ENCODE results near the gene FAM222A. TPM values are rescaled to one million over a fixed set of nuclear protein-coding genes. Genes with fewer than 3 reads are reported as not detected.

The FAM222A gene
- total RNA-seq, 1 donor from 2014 or later: 2.4 TPM

DNA sequence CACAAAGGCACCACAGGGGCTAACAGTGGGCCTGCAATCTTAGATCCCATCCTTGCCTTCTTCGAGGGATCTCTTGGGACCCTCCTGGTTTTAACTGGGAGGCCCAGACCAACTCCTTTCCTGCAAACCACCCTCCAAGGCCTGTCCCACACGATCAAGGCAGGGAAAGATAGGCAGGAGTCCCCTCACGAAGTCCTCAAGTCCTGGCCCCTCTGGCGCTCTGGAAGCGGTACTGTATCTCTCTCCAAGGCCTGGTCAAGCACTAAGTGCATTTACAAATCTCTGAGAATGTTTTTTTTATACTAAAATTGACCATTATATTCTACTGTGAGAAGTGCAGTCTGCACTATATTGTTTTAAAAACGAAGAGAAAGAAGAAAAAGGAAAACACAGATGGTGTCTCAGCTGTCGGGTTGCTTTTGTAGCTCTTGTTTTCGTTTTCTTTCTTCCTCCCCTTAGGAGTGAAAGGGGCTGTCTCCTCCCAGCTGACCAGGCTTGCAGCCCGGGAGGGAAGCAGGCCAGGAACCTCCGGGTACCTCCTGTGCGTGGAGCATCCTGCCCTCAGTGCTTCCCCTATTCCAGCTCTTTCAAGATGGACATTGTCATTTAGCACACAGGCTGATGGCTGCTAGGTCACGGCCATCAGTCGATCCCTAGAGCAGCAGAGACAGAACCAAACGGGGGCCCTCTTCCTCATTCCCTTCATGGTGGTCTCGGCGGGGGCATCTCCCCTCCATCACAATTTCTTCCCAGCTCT is 56.7 kb downstream of the FAM222A start:
- Histone ChIP-seq H3K36me3 (no peaks in the 10 kb centered on the region), H3K4me1 (peaks cover 12% of the 10 kb centered on the region), H3K27me3 (ENCODE audit: low read depth) (no peaks in the 10 kb centered on the region), H3K4me3 (no peak overlapping the region), H3K9me3 (no peaks in the 10 kb centered on the region), H3K27ac (no peak overlapping the region)
- ATAC-seq: no peak
- TF ChIP-seq CTCF (IDR thresholded peaks at IDR 0.05): no peak
- DNase-seq: peak; percentile 17
- intact Hi-C loops (cut with DNase I): loop anchor here (10.0 kb wide), 1 partner anchor 245 kb away; no protein-coding TSS in a partner anchor

GRCh38 chr12:109770861-109771670 is 57.4 kb downstream of the FAM222A start:
- DNase-seq: peak; percentile 23
- Histone ChIP-seq H3K4me1 (peaks cover 12% of the 10 kb centered on the region), H3K27ac (no peak overlapping the region), H3K27me3 (ENCODE audit: low read depth) (no peaks in the 10 kb centered on the region), H3K36me3 (no peaks in the 10 kb centered on the region), H3K9me3 (no peaks in the 10 kb centered on the region), H3K4me3 (no peak overlapping the region)
- intact Hi-C loops (cut with DNase I): loop anchor here (10.0 kb wide), 1 partner anchor 246 kb away; no protein-coding TSS in a partner anchor
- TF ChIP-seq CTCF (IDR thresholded peaks at IDR 0.05): no peak
- no peak for ATAC-seq

DNA sequence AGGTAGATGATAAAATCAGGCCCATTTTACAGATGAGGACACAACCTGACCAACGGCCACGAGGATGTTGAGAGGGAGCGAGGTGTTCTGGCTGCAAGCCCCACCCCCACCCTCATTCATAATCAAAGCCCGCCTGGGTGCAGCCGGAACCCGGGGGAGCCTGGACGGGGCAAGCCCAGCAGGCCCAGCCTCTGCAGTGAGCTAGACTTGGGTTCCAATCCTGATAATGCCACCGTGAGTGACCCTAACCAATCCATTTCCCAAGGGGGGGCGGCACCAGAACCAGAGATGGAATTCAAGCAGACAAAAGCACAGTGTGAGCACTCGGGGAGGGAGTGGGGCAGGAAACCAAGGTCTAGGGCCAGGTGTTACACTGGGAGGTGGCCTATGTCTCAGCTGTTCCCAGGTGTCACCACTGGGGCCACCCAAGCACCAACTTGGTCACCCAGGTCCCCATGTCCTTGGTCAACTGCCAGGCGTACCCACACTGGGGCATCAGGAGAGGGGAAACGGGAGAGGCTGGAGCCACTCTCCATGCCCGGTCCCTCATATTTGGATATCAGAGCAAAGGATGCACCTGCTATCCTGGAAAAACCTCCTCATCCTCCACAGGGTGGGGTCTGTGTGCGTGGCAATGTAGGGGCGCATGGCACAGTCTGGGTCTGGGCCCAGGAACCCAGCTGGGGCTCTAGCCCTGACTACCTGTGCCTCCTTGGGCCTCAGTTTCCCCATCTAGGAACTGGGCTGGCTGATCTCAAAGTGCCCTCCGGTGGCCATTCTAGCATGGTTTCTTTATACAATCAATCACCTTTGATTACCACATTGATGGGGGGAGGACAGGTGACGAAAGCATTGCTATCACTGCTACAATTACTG is 58.4 kb downstream of the FAM222A start:
- DNase-seq (peak; percentile 24), ATAC-seq (no peak)
- intact Hi-C loops (cut with DNase I): loop anchor here (10.0 kb wide), 1 partner anchor 247 kb away; no protein-coding TSS in a partner anchor
- H3K9me3 ChIP-seq: no peaks in the 10 kb centered on the region
- H3K27me3 ChIP-seq (ENCODE audit: low read depth): no peaks in the 10 kb centered on the region
- no peak for TF ChIP-seq CTCF (IDR thresholded peaks at IDR 0.05)
- no peaks in the 10 kb centered on the region for H3K36me3 ChIP-seq
- H3K4me3 ChIP-seq: no peak overlapping the region
- H3K4me1 ChIP-seq: peaks cover 12% of the 10 kb centered on the region
- no peak overlapping the region for H3K27ac ChIP-seq

GRCh38 chr12:109772622-109773321 is 59.1 kb downstream of the FAM222A start:
- intact Hi-C loops (cut with DNase I): loop anchor here (10.0 kb wide), 1 partner anchor 248 kb away; no protein-coding TSS in a partner anchor
- Histone ChIP-seq H3K4me3 (no peak overlapping the region), H3K4me1 (peaks cover 12% of the 10 kb centered on the region), H3K36me3 (no peaks in the 10 kb centered on the region), H3K27me3 (ENCODE audit: low read depth) (no peaks in the 10 kb centered on the region), H3K9me3 (no peaks in the 10 kb centered on the region), H3K27ac (no peak overlapping the region)
- DNase-seq: peak; percentile 9
- ATAC-seq: no peak
- TF ChIP-seq CTCF (IDR thresholded peaks at IDR 0.05): no peak
